ENCODE data around the gene LNX2.

The LNX2 gene

GRCh38 chr13:27628081-27628480, 7.8 kb upstream of the LNX2 start (continued):
- no peak for TF ChIP-seq ZNF670 (tag by site-specific recombination; IDR thresholded peaks at IDR 0.05; ENCODE audit: low read depth)
- no peak for TF ChIP-seq ZNF555 (tag by site-specific recombination; conservative IDR thresholded peaks at IDR 0.05)
- no peak for TF ChIP-seq ZNF629 (tag by site-specific recombination; IDR thresholded peaks at IDR 0.05)

- TF ChIP-seq BCL6B (tag by site-specific recombination; IDR thresholded peaks at IDR 0.05) (no peak), ZNF155 (tag by site-specific recombination; IDR thresholded peaks at IDR 0.05) (no peak), ZNF561 (tag by site-specific recombination; IDR thresholded peaks at IDR 0.05; ENCODE audit: borderline replicate concordance) (no peak), KLF1 (tag by site-specific recombination; IDR thresholded peaks at IDR 0.05) (no peak), ZBTB48 (tag by site-specific recombination; IDR thresholded peaks at IDR 0.05) (no peak), ZNF555 (tag by site-specific recombination; conservative IDR thresholded peaks at IDR 0.05) (no peak), ZNF747 (tag by site-specific recombination; IDR thresholded peaks at IDR 0.05) (no peak)
- CTCF ChIA-PET = interaction anchor here (0.6 kb wide), 1 partner anchor 22 kb away, joined by 3 read pairs; no protein-coding TSS in a partner anchor
- H3K27ac ChIP-seq (ENCODE audit: extremely low read depth, low read depth, low read length) = no peak overlapping the region
- peaks cover 5 to 51% of the 10 kb centered on the region in 2 experiments; a peak in 2 of 3 replicates for H3K36me3 ChIP-seq (ENCODE audit: control insufficient read depth in 2 of 2, insufficient read depth in 1 of 2, low read length in 2 of 2)
- H3K4me3 ChIP-seq (ENCODE audit: low read depth, low read length) = no peak overlapping the region
- H3K4me1 ChIP-seq (ENCODE audit: control insufficient read depth, insufficient read depth, low read length) = 0 out of 2 replicates have a peak, but pooled peaks cover 2% of the 10 kb centered on the region
- no peaks in the 10 kb centered on the region for H3K9me3 ChIP-seq (ENCODE audit: control insufficient read depth, insufficient read depth, low read depth, low read length)
- POLR2A ChIA-PET = interaction anchor here (0.7 kb wide), 1 partner anchor 33 kb away, joined by 4 read pairs; no protein-coding TSS in a partner anchor
Observed at GRCh38 chr13:27627380-27627779, 7.1 kb upstream of the LNX2 start.

- no peaks in the 10 kb centered on the region for H3K9me3 ChIP-seq (ENCODE audit: control insufficient read depth, insufficient read depth, low read depth, low read length)
- ChIA-PET POLR2A (no interaction called here), CTCF (interaction anchor here (0.5 kb wide), 1 partner anchor 201 kb away, joined by 3 read pairs; no protein-coding TSS in a partner anchor)
- 0 out of 2 replicates have a peak, but pooled peaks cover 2% of the 10 kb centered on the region for H3K4me1 ChIP-seq (ENCODE audit: control insufficient read depth, insufficient read depth, low read length)
- no peak overlapping the region for H3K4me3 ChIP-seq (ENCODE audit: low read depth, low read length)
- H3K36me3 ChIP-seq (ENCODE audit: control insufficient read depth in 2 of 2, insufficient read depth in 1 of 2, low read length in 2 of 2) = peaks cover 5 to 38% of the 10 kb centered on the region in 2 experiments; a peak in 2 of 3 replicates
- TF ChIP-seq ZBTB11 (tag by site-specific recombination; conservative IDR thresholded peaks at IDR 0.05; ENCODE audit: low read depth) = no peak
- no peak for TF ChIP-seq BCL11A (tag by site-specific recombination; IDR thresholded peaks at IDR 0.05; ENCODE audit: low read depth)
- TF ChIP-seq ZNF121 (tag by site-specific recombination; IDR thresholded peaks at IDR 0.05) = no peak
- no peak for TF ChIP-seq ZNF776 (tag by site-specific recombination; IDR thresholded peaks at IDR 0.05; ENCODE audit: borderline replicate concordance)
- TF ChIP-seq ATF2 (tag by site-specific recombination; IDR thresholded peaks at IDR 0.05; ENCODE audit: low read depth) = no peak
- TF ChIP-seq ZNF416 (tag by site-specific recombination; IDR thresholded peaks at IDR 0.05) = no peak
- no peak for TF ChIP-seq ZNF211 (tag by site-specific recombination; IDR thresholded peaks at IDR 0.05; ENCODE audit: low read depth)
- H3K27ac ChIP-seq (ENCODE audit: extremely low read depth, low read depth, low read length) = no peak overlapping the region
Observed at GRCh38 chr13:27625839-27626238, 5.5 kb upstream of the LNX2 start.

Data from HEK293 (cell line).